Testis (tissue), 3 donors: ENCODE results near the gene DLGAP4. TPM values are rescaled to one million over a fixed set of nuclear protein-coding genes. Genes with fewer than 3 reads are reported as not detected.

ENCODE experiments used
- DNase-seq: peaks from one replicate; pipeline ENCODE4 v3.0.0-alpha.2; 2019
- H3K27ac ChIP-seq, 2 donors: fragments of 200-600 bp; sonication (generic); one replicate each; pipeline ENCODE4 v1.5.1; 2019
- H3K27me3 ChIP-seq: fragments of 200-600 bp; sonication (generic); one replicate; pipeline ENCODE4 v1.5.1; 2019
- H3K36me3 ChIP-seq: fragments of 200-600 bp; sonication (generic); one replicate; pipeline ENCODE4 v1.5.1; 2017; ENCODE audit warnings: low read depth; ENCODE audit errors: missing control alignments
- H3K4me1 ChIP-seq: fragments of 200-600 bp; sonication (generic); one replicate; pipeline ENCODE4 v1.5.1; 2019
- H3K4me3 ChIP-seq, 2 donors: fragments of 200-600 bp; sonication (generic); one replicate each; pipeline ENCODE4 v1.5.1; 2017 to 2019
- H3K9me3 ChIP-seq: fragments of 200-600 bp; sonication (generic); one replicate; pipeline ENCODE4 v1.5.1; 2017
- POLR2A ChIP-seq: fragments of 450-650 bp; IDR thresholded peaks from one replicate; pipeline ENCODE4 v1.6.1; 2017; ENCODE audit warnings: antibody characterized with exemption, mild to moderate bottlenecking, moderate library complexity
- WGBS, 2 donors: methylation state at CpG; one replicate each; pipeline ENCODE4 v1.1.5; 2018; 5-methylcytosine and 5-hydroxymethylcytosine counted together
- intact Hi-C: fragments of 100-400 bp; cut with DNase I; formaldehyde crosslinking; loops from one replicate; pipeline ENCODE4 v1.15.1; 2023; ENCODE audit warnings: low total_unique reads
- polyA plus RNA-seq: library from polyadenylated mRNA; stranded (reverse); fragments of 350-450 nt; fragmentation: Illumina TruSeq; extraction: RNeasy Lipid Tissue Mini Kit (QIAGEN cat#74804); gene quantifications from one replicate; pipeline ENCODE4 v1.2.3, GENCODE V29; 2014; ENCODE audit warnings: low read depth, low replicate concordance; ENCODE audit not compliant: insufficient read depth
- total RNA-seq, 2 donors: library from RNA; depleted of rRNA; stranded (reverse); fragments of >200 nt; gene quantifications; one replicate each; pipeline ENCODE4 v1.2.3, GENCODE V29; 2016
- TF ChIP-seq, protein P1 (sequence below), 3 experiments: fragments of 450-650 bp in 2 of 3; fragments of 200-600 bp in 1 of 3; sonication (generic) in 1 of 3; IDR thresholded peaks; one replicate each; pipeline ENCODE4 v1.5.1; 2016 to 2019; ENCODE audit warnings: antibody characterized with exemption in 3 of 3, mild to moderate bottlenecking in 2 of 3, moderate library complexity in 1 of 3

DLGAP4 gene
- total and polyA plus RNA-seq, 3 donors from 2014 or later: 69.1 to 110 (median 110) TPM

DNA sequence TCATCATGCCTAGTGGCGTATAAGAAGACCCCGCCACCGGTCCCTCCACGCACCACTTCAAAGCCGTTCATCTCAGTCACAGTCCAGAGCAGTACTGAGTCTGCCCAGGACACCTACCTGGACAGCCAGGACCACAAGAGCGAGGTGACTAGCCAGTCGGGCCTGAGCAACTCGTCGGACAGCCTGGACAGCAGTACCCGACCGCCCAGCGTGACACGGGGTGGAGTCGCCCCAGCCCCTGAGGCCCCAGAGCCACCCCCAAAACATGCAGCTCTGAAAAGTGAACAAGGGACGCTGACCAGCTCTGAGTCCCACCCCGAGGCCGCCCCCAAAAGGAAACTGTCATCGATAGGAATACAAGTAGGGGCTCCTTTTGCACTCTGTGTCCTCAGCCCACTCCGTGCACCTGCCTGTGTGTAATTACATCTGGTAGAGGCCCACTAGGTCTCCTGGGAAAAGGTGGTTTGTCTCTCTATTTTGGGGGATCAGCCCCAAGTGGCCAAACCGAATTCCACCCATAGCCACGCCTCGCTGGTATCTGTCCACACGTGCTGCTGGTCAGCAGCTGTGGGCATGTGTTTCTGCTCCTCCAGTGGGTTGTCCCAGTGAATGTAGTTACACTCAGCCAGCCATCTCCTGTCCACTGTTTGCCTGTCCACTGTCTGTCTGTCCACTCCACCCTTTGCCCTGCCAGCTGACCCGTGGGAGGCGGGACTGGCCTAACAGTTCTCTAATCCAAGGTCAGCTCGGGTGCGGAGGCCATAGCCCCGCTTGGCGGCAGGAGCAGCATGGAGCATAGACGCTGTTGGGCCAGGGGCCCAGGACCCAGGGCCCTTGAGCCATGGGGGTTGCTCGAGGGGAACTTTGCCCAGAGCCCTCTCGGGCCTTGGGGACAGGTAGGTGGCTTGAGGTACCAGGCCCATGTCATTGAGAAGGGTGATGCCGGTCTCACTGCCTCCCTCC lies 190.8 kb downstream of the DLGAP4 start:
- Histone ChIP-seq H3K4me3 (no peak overlapping the region), H3K27ac (peak overlapping the region in 1 of 2 donors; percentile 47), H3K36me3 (no peaks in the 10 kb centered on the region), H3K9me3 (no peaks in the 10 kb centered on the region), H3K27me3 (no peaks in the 10 kb centered on the region), H3K4me1 (peaks cover 57% of the 10 kb centered on the region)
- DNase-seq: peak; percentile 42
- intact Hi-C loops: no loop called here
- no peak for TF ChIP-seq POLR2A
- TF ChIP-seq, protein P1, sequence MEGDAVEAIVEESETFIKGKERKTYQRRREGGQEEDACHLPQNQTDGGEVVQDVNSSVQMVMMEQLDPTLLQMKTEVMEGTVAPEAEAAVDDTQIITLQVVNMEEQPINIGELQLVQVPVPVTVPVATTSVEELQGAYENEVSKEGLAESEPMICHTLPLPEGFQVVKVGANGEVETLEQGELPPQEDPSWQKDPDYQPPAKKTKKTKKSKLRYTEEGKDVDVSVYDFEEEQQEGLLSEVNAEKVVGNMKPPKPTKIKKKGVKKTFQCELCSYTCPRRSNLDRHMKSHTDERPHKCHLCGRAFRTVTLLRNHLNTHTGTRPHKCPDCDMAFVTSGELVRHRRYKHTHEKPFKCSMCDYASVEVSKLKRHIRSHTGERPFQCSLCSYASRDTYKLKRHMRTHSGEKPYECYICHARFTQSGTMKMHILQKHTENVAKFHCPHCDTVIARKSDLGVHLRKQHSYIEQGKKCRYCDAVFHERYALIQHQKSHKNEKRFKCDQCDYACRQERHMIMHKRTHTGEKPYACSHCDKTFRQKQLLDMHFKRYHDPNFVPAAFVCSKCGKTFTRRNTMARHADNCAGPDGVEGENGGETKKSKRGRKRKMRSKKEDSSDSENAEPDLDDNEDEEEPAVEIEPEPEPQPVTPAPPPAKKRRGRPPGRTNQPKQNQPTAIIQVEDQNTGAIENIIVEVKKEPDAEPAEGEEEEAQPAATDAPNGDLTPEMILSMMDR (IDR thresholded peaks at IDR 0.05): no peak
- WGBS, 2 donors: 77 to 93% methylated on average over 7 to 33 of the region's 33 CpGs

DNA sequence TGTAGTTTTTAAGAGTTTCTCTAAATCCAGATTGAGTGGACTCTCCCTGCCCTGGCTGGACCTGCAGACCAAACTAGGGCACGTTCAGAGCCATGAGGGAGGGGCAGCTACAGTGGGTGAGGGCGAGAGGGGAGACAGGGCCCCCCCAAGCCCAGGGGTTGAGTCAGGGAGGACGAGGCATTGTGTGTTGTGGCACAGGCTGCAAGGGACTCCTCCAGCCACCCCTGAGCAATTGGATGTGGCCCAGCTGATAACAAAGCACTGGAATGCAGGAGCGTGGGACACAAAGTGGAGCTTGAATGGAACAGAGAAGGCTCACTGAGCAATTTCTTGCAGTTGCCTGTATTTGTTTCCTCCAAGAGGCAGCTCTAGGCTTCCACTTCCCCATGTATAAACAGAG lies 191.7 kb downstream of the DLGAP4 start:
- no peaks in the 10 kb centered on the region for H3K36me3 ChIP-seq
- no peaks in the 10 kb centered on the region for H3K27me3 ChIP-seq
- 37 to 40% methylated on average over 4 of the region's 4 CpGs for WGBS, 2 donors
- peak overlapping the region in 1 of 2 donors; percentile 47 for H3K27ac ChIP-seq
- no peak overlapping the region for H3K4me3 ChIP-seq
- peaks cover 49% of the 10 kb centered on the region for H3K4me1 ChIP-seq
- TF ChIP-seq POLR2A: no peak
- TF ChIP-seq, protein P1 (IDR thresholded peaks at IDR 0.05): no peak
- DNase-seq: peak; percentile 81
- intact Hi-C loops: no loop called here
- H3K9me3 ChIP-seq: no peaks in the 10 kb centered on the region

DNA sequence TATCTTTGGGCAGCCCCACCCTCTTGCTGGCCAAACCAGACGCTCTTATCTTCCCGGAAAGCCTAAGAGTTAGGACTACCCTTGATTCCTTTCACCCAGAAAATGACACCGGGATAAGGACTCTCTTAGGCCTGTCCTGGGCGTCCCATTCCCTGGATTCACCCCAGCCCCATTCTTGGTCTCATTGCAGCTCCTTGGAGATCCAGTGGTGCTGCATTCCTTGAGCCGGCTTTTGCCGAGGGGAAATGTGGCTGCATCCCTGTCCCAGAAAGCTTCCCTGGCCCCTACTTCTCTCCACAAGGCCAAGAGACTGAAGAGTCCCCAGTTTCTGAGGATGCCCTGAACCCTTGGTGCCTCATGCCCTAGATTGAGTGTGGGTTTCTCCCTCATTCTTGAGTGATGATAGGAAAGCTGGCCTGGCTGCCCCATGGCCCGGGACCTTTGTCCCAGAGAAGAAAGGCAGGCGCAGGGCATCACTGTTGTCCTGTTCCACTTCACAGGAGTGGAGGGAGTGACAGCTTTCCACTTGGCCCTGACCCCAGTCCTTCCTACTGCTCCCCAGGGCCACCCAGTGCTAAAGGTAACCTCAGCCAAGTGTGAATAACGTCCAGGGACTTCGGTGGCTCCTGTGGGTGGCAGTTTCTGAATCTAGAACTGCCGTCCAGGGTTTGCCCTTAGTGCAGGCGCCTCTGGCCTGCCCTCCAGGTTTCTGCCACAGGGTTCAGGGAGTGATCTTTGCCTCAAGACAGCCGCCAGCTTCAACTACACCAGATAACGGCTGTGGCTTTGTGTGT lies 192.4 kb downstream of the DLGAP4 start:
- H3K27ac ChIP-seq: peak overlapping the region; percentile 44 to 51
- no peaks in the 10 kb centered on the region for H3K9me3 ChIP-seq
- TF ChIP-seq, protein P1 (IDR thresholded peaks at IDR 0.05): no peak
- no peak for TF ChIP-seq POLR2A
- H3K4me1 ChIP-seq: peaks cover 41% of the 10 kb centered on the region
- no peak for DNase-seq
- no peaks in the 10 kb centered on the region for H3K36me3 ChIP-seq
- H3K4me3 ChIP-seq: no peak overlapping the region
- intact Hi-C loops: no loop called here
- no peaks in the 10 kb centered on the region for H3K27me3 ChIP-seq
- 62% methylated on average over 11 to 14 of the region's 14 CpGs for WGBS, 2 donors

DNA sequence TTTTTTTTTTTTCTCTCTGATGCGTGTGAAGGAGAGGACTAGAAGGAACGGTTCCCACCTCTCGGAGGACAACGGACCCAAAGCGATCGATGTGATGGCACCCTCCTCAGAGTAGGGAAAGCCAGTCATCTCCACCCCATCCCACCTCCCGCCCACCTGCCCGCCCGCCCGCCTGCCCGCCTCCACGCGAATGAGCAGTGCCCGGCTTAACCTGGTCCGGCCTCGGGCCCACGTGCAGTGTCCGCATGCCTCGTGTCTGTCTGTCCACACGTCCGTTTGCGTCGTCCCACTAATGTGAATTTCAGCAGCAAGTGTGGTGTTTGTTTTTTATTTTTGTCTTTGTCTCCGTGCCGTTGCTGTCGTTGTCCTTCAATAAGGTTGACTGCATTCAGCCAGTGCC lies 193.1 kb downstream of the DLGAP4 start:
- Histone ChIP-seq H3K9me3 (no peaks in the 10 kb centered on the region), H3K4me3 (no peak overlapping the region), H3K27ac (peak overlapping the region; percentile 44 to 51), H3K4me1 (peaks cover 36% of the 10 kb centered on the region), H3K36me3 (no peaks in the 10 kb centered on the region), H3K27me3 (no peaks in the 10 kb centered on the region)
- intact Hi-C loops: no loop called here
- no peak for TF ChIP-seq POLR2A
- TF ChIP-seq, protein P1 (IDR thresholded peaks at IDR 0.05): no peak
- 85 to 86% methylated on average over 26 of the region's 26 CpGs for WGBS, 2 donors
- DNase-seq: no peak
